ENCODE data around the gene BCORL1.

GRCh38 chrX:130080791-130081367 is 98.4 kb downstream of the BCORL1 start:
- TF ChIP-seq POLR2AphosphoS5 (IDR thresholded peaks at IDR 0.05; ENCODE audit: low read depth, low read length) (no peak), GABPA (IDR thresholded peaks at IDR 0.05; ENCODE audit: borderline replicate concordance, insufficient read depth, low read length) (no peak), CHD2 (IDR thresholded peaks at IDR 0.05; ENCODE audit: low read length) (no peak), TEAD4 (IDR thresholded peaks at IDR 0.05; ENCODE audit: low read depth, low read length) (no peak), CTCF (IDR thresholded peaks at IDR 0.05; ENCODE audit: control extremely low read depth in 1 of 3, insufficient read depth in 1 of 3, low read depth in 1 of 3, low read length in 3 of 3) (no peak), PHF8 (conservative IDR thresholded peaks at IDR 0.05; ENCODE audit: low read depth, low read length) (no peak), RAD21 (IDR thresholded peaks at IDR 0.05 in 1 of 2, conservative IDR thresholded peaks at IDR 0.05 in 1 of 2; ENCODE audit: low read depth in 2 of 2, low read length in 2 of 2) (no peak), FOSL1 (IDR thresholded peaks at IDR 0.05; ENCODE audit: insufficient read depth, low read depth, low read length) (no peak), SP2 (IDR thresholded peaks at IDR 0.05; ENCODE audit: low read length) (no peak), SP1 (IDR thresholded peaks at IDR 0.05; ENCODE audit: low read depth, low read length) (no peak), SUZ12 (IDR thresholded peaks at IDR 0.05; ENCODE audit: low read length) (no peak)
